Stimulated activated CD8-positive, alpha-beta memory T cell treated with anti-CD3 and anti-CD28 coated beads, Interleukin-12 subunit alpha, Interleukin-12 subunit beta, amount 100 ng/mL, for 1 hour (primary cell): Measurements from ENCODE around the gene TPCN2.

Experiments used
- DNase-seq: peaks from one replicate; pipeline ENCODE4 v3.0.0-alpha.2; 2020; ENCODE audit warnings: low read depth

TPCN2 gene

GRCh38 chr11:69058511-69059270, 10.0 kb downstream of the TPCN2 start:
- DNase-seq = no peak

- no peak for DNase-seq
Observed at GRCh38 chr11:69059429-69059828, 10.7 kb downstream of the TPCN2 start.

- no peak for DNase-seq
Observed at GRCh38 chr11:69059985-69060384, 11.3 kb downstream of the TPCN2 start.

- DNase-seq = no peak
Observed at GRCh38 chr11:69060806-69061712, 12.3 kb downstream of the TPCN2 start.

GRCh38 chr11:69061713-69062053, 13.0 kb downstream of the TPCN2 start:
- no peak for DNase-seq

GRCh38 chr11:69062169-69062855, 13.6 kb downstream of the TPCN2 start:
- no peak for DNase-seq

GRCh38 chr11:69062873-69063651, 14.3 kb downstream of the TPCN2 start:
- DNase-seq = no peak

GRCh38 chr11:69063652-69064260, 15.0 kb downstream of the TPCN2 start:
- DNase-seq = no peak

GRCh38 chr11:69064394-69064957, 15.7 kb downstream of the TPCN2 start:
- no peak for DNase-seq

- DNase-seq = no peak
Observed at GRCh38 chr11:69065147-69065710, 16.5 kb downstream of the TPCN2 start.

GRCh38 chr11:69066122-69067112, 17.7 kb downstream of the TPCN2 start:
- DNase-seq = no peak

GRCh38 chr11:69067200-69067599, 18.5 kb downstream of the TPCN2 start:
- DNase-seq = no peak

- DNase-seq = no peak
Observed at GRCh38 chr11:69071086-69071800, 22.5 kb downstream of the TPCN2 start.

GRCh38 chr11:69071956-69072355, 23.2 kb downstream of the TPCN2 start:
- DNase-seq = no peak

- DNase-seq = no peak
Observed at GRCh38 chr11:69073469-69073868, 24.7 kb downstream of the TPCN2 start.

GRCh38 chr11:69074375-69075140, 25.8 kb downstream of the TPCN2 start:
- DNase-seq = no peak

- no peak for DNase-seq
Observed at GRCh38 chr11:69075421-69076128, 26.8 kb downstream of the TPCN2 start.
